H9 (cell line): Measurements from ENCODE around the gene MGAT5B. TPM values are rescaled to one million over a fixed set of nuclear protein-coding genes. Genes with fewer than 3 reads are reported as not detected.

Experiments
- DNase-seq: peaks from one replicate; pipeline ENCODE4 v3.0.0-alpha.2; 2017
- H2AFZ ChIP-seq: one replicate; pipeline ENCODE4 v1.6.1; 2013; ENCODE audit warnings: mild to moderate bottlenecking, low read length, control low read depth, moderate library complexity
- H2AK5ac ChIP-seq: 2 replicates; pipeline ENCODE4 v1.6.1; 2013; ENCODE audit warnings: low read length, control low read depth, mixed read lengths; ENCODE audit not compliant: insufficient read length
- H2BK120ac ChIP-seq: one replicate; pipeline ENCODE4 v1.6.1; 2013; ENCODE audit warnings: low read depth, mild to moderate bottlenecking, low read length, control low read depth, inconsistent platforms; ENCODE audit not compliant: poor library complexity, severe bottlenecking
- H2BK12ac ChIP-seq: 2 replicates; pipeline ENCODE4 v1.6.1; 2013; ENCODE audit warnings: low read length, control low read depth, mixed read lengths, low read depth; ENCODE audit not compliant: insufficient read length
- H2BK15ac ChIP-seq: 2 replicates; pipeline ENCODE4 v1.6.1; 2013; ENCODE audit warnings: low read depth, low read length, control low read depth
- H2BK20ac ChIP-seq: one replicate; pipeline ENCODE4 v1.6.1; 2013; ENCODE audit warnings: low read depth, mild to moderate bottlenecking, low read length, control low read depth, inconsistent platforms; ENCODE audit not compliant: poor library complexity, severe bottlenecking
- H2BK5ac ChIP-seq: 2 replicates; pipeline ENCODE4 v1.6.1; 2013; ENCODE audit warnings: low read length, control low read depth, mixed read lengths; ENCODE audit not compliant: insufficient read length
- H3K14ac ChIP-seq: 2 replicates; pipeline ENCODE4 v1.6.1; 2013; ENCODE audit warnings: low read length, control low read depth; ENCODE audit not compliant: insufficient read depth
- H3K18ac ChIP-seq: 2 replicates; pipeline ENCODE4 v1.6.1; 2013; ENCODE audit warnings: low read depth, mild to moderate bottlenecking, mixed read lengths, low read length, control low read depth; ENCODE audit not compliant: insufficient read length
- H3K23ac ChIP-seq: 2 replicates; pipeline ENCODE4 v1.6.1; 2013; ENCODE audit warnings: low read length, control low read depth, mixed read lengths, low read depth; ENCODE audit not compliant: insufficient read length
- H3K23me2 ChIP-seq: 2 replicates; pipeline ENCODE4 v1.6.1; 2013; ENCODE audit warnings: low read depth, mild to moderate bottlenecking, mixed read lengths, low read length, control low read depth; ENCODE audit not compliant: insufficient read length, poor library complexity, severe bottlenecking
- H3K27ac ChIP-seq: 2 replicates; pipeline ENCODE4 v1.5.1; 2013; ENCODE audit warnings: low read length, control low read depth, mixed read lengths, low read depth; ENCODE audit not compliant: insufficient read length
- H3K27me3 ChIP-seq: 2 replicates; pipeline ENCODE4 v1.6.1; 2013; ENCODE audit warnings: low read length, control low read depth, inconsistent platforms; ENCODE audit not compliant: insufficient read depth
- H3K4ac ChIP-seq: 2 replicates; pipeline ENCODE4 v1.6.1; 2013; ENCODE audit warnings: low read depth, mild to moderate bottlenecking, control low read depth, inconsistent platforms, low read length, moderate library complexity
- H3K4me1 ChIP-seq: 2 replicates; pipeline ENCODE4 v1.6.1; 2013; ENCODE audit warnings: low read length, control low read depth, inconsistent platforms; ENCODE audit not compliant: insufficient read depth
- H3K4me2 ChIP-seq: 2 replicates; pipeline ENCODE4 v1.6.1; 2013; ENCODE audit warnings: low read length, control low read depth, mixed read lengths; ENCODE audit not compliant: insufficient read length, insufficient read depth
- H3K56ac ChIP-seq: 2 replicates; pipeline ENCODE4 v1.6.1; 2013; ENCODE audit warnings: low read depth, mild to moderate bottlenecking, mixed read lengths, low read length, control low read depth; ENCODE audit not compliant: insufficient read length
- H3K79me1 ChIP-seq: 2 replicates; pipeline ENCODE4 v1.6.1; 2013; ENCODE audit warnings: low read depth, mild to moderate bottlenecking, moderate library complexity, low read length, control low read depth, inconsistent platforms; ENCODE audit not compliant: insufficient read depth, poor library complexity, severe bottlenecking
- H3K79me2 ChIP-seq: 2 replicates; pipeline ENCODE4 v1.6.1; 2013; ENCODE audit warnings: low read length, control low read depth, inconsistent platforms; ENCODE audit not compliant: insufficient read depth
- H3K9ac ChIP-seq: 2 replicates; pipeline ENCODE4 v1.6.1; 2013; ENCODE audit warnings: low read length, control low read depth, mixed read lengths; ENCODE audit not compliant: insufficient read length; ENCODE audit errors: extremely low read depth
- H3K9me3 ChIP-seq: one replicate; pipeline ENCODE4 v1.6.1; 2013; ENCODE audit warnings: low read depth, low read length, inconsistent platforms; ENCODE audit not compliant: control insufficient read depth
- H3T11ph ChIP-seq: one replicate; pipeline ENCODE4 v1.6.1; 2013; ENCODE audit warnings: mild to moderate bottlenecking, low read length, control low read depth, inconsistent platforms
- H4K20me1 ChIP-seq: one replicate; pipeline ENCODE4 v1.6.1; 2013; ENCODE audit not compliant: control insufficient read depth, insufficient read length, insufficient read depth
- H4K5ac ChIP-seq: 2 replicates; pipeline ENCODE4 v1.6.1; 2013; ENCODE audit warnings: low read depth, mild to moderate bottlenecking, mixed read lengths, low read length, control low read depth; ENCODE audit not compliant: insufficient read length
- H4K8ac ChIP-seq: replicated peaks from 2 replicates; pipeline ENCODE4 v1.6.1; 2013; ENCODE audit warnings: low read length, control low read depth, mixed read lengths, low read depth; ENCODE audit not compliant: insufficient read length
- H4K91ac ChIP-seq: 2 replicates; pipeline ENCODE4 v1.6.1; 2013; ENCODE audit warnings: low read depth, mild to moderate bottlenecking, moderate library complexity, mixed read lengths, low read length, control low read depth; ENCODE audit not compliant: insufficient read length
- H3K27ac Mint-ChIP-seq, 3 experiments: 2 replicates in 2 of 3; 3 replicates in 1 of 3; pipeline ENCODE4 v1.8.0; 2020 to 2021; ENCODE audit warnings: mixed read lengths in 3 of 3, mild to moderate bottlenecking in 1 of 3, moderate library complexity in 1 of 3
- H3K27me3 Mint-ChIP-seq: 2 replicates; pipeline ENCODE4 v1.8.0; 2021; ENCODE audit warnings: low read depth, mild to moderate bottlenecking, moderate library complexity, mixed read lengths
- H3K36me3 Mint-ChIP-seq, 3 experiments: 2 replicates in 2 of 3; 3 replicates in 1 of 3; pipeline ENCODE4 v1.8.0; 2020 to 2021; ENCODE audit warnings: low read depth in 3 of 3, mixed read lengths in 3 of 3; ENCODE audit not compliant: insufficient read depth in 1 of 3
- H3K4me1 Mint-ChIP-seq, 2 experiments: 2 replicates each; pipeline ENCODE4 v1.8.0; 2020; ENCODE audit warnings: mixed read lengths in 2 of 2
- H3K4me3 Mint-ChIP-seq, 2 experiments: 2 replicates in 1 of 2; 3 replicates in 1 of 2; pipeline ENCODE4 v1.8.0; 2020 to 2021; ENCODE audit warnings: mild to moderate bottlenecking in 2 of 2, mixed read lengths in 2 of 2, moderate library complexity in 1 of 2
- H3K9me3 Mint-ChIP-seq, 2 experiments: 2 replicates in 1 of 2; 3 replicates in 1 of 2; pipeline ENCODE4 v1.8.0; 2020; ENCODE audit warnings: mild to moderate bottlenecking in 2 of 2, mixed read lengths in 2 of 2, moderate library complexity in 1 of 2
- WGBS: extraction: QIAGEN DNeasy Blood & Tissue Kit; methylation state at CpG from one replicate; pipeline ENCODE4 v1.1.7; 2013; ENCODE audit warnings: missing lambda C conversion rate, low lambda C conversion rate, mixed read lengths; ENCODE audit not compliant: insufficient read length; ENCODE audit errors: extremely low coverage; 5-methylcytosine and 5-hydroxymethylcytosine counted together
- total RNA-seq: library from RNA; stranded (reverse); gene quantifications from 2 replicates; pipeline ENCODE4 v1.2.1, GENCODE V29; 2021
- TF ChIP-seq, protein P1 (sequence below): fragments of 200-600 bp; sonication (generic); conservative IDR thresholded peaks from 3 replicates; pipeline ENCODE4 v1.8.0; 2021; ENCODE audit warnings: antibody characterized with exemption, mild to moderate bottlenecking

The MGAT5B gene
- total RNA-seq, 1 experiment from 2014 or later = 4.9 TPM

- Histone ChIP-seq H3K9me3 (no peaks in the 10 kb centered on the region), H3K18ac (no peak overlapping the region), H3K79me1 (no peaks in the 10 kb centered on the region), H3K4me1 (no peaks in the 10 kb centered on the region), H3K79me2 (no peaks in the 10 kb centered on the region), H3T11ph (no peak overlapping the region), H4K5ac (no peak overlapping the region), H3K14ac (no peak overlapping the region), H4K8ac (no peak overlapping the region), H3K4ac (no peak overlapping the region), H2AK5ac (no peak overlapping the region), H3K23ac (no peak overlapping the region), H4K20me1 (no peaks in the 10 kb centered on the region), H2BK12ac (no peak overlapping the region), H4K91ac (no peak overlapping the region), H2BK15ac (no peak overlapping the region), H3K4me2 (no peak overlapping the region), H3K56ac (no peak overlapping the region), H2BK120ac (no peak overlapping the region), H2AFZ (no peak overlapping the region), H2BK20ac (no peak overlapping the region), H2BK5ac (no peak overlapping the region), H3K27ac (no peak overlapping the region), H3K9ac (no peak overlapping the region), H3K27me3 (no peaks in the 10 kb centered on the region), H3K23me2 (no peaks in the 10 kb centered on the region)
- Mint-ChIP-seq H3K27ac (no peak overlapping the region; a peak in 1 of 7 replicates), H3K36me3 (no peaks in the 10 kb centered on the region), H3K4me3 (no peak overlapping the region), H3K4me1 (peaks cover 14 to 29% of the 10 kb centered on the region in 2 experiments), H3K27me3 (no peaks in the 10 kb centered on the region; the same call in 1 of the 2 replicates), H3K9me3 (no peaks in the 10 kb centered on the region)
- TF ChIP-seq, protein P1, sequence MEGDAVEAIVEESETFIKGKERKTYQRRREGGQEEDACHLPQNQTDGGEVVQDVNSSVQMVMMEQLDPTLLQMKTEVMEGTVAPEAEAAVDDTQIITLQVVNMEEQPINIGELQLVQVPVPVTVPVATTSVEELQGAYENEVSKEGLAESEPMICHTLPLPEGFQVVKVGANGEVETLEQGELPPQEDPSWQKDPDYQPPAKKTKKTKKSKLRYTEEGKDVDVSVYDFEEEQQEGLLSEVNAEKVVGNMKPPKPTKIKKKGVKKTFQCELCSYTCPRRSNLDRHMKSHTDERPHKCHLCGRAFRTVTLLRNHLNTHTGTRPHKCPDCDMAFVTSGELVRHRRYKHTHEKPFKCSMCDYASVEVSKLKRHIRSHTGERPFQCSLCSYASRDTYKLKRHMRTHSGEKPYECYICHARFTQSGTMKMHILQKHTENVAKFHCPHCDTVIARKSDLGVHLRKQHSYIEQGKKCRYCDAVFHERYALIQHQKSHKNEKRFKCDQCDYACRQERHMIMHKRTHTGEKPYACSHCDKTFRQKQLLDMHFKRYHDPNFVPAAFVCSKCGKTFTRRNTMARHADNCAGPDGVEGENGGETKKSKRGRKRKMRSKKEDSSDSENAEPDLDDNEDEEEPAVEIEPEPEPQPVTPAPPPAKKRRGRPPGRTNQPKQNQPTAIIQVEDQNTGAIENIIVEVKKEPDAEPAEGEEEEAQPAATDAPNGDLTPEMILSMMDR = no peak
- no peak for DNase-seq
- WGBS = no CpG with 5 or more reads among the region's 28 CpGs
Measured at GRCh38 chr17:76915840-76916510, 47.8 kb downstream of the MGAT5B start.
